HG03060 (cell line): ENCODE results near the gene MAN2C1.
"Not testable (repeated sequence)": the region's sequence is repeated elsewhere in the genome, so short reads cannot be mapped to it uniquely, and the experiment has no call there.

ENCODE experiments used
- ATAC-seq: cut with Tn5 transposase; IDR thresholded peaks from one replicate; pipeline ENCODE4 v1.9.1; 2021; ENCODE audit warnings: low read depth, moderate number of reproducible peaks; ENCODE audit not compliant: unreplicated experiment

MAN2C1 gene

DNA sequence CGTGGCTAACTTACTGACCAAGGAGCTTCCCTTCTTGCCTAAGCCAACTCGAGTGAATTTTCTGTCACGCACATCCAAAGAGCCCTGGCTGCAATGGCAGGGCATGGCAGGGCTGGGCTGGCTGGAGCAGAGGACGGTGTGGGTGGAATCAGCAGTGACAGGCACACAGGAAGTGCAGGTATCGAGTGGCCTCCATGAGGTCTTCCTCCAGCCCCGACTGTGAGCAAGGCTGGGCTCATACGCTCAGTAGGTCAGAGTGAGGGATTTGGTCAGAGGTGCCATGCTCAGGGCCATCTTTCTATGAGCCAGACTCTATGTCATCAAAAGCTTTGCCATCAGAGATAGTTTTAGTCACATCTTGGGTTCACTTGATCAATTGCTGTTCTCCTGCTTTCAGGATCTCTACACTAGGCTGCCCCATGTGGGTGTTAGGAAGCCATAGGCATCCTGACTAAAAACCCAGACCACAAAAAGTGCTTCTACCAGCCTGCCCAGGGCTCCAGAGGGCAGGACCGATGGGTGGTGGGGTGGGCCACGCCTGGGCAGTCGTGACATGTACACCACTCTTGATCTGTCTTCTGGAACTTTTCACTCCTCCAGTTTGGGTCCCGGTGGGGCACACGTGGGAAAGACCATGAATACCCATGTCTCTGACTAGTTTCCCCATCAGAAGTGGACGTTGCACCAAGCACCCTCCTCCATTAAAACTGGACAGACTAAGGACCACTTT, 55.1 kb downstream of the MAN2C1 start:
- ATAC-seq, result no peak

DNA sequence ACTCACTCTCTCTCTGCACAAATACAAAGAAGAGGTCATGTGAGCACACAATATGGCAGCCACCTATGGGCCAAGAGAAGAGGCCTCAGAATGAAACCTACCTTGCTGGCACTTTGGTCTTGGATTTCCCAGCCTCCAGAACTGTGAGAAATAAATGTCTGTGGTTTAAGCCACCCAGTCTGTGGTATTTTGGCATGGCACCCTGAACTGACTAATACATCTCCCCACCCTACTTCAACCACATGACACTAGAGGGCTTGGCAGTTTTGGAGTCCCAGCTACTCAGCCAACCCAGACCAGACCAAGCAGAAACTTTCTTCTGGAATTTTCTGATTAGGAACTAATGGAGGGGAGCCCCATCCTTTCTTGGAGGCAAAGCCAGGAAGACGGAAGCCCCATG, 55.9 kb downstream of the MAN2C1 start:
- ATAC-seq, result not testable (repeated sequence)

DNA sequence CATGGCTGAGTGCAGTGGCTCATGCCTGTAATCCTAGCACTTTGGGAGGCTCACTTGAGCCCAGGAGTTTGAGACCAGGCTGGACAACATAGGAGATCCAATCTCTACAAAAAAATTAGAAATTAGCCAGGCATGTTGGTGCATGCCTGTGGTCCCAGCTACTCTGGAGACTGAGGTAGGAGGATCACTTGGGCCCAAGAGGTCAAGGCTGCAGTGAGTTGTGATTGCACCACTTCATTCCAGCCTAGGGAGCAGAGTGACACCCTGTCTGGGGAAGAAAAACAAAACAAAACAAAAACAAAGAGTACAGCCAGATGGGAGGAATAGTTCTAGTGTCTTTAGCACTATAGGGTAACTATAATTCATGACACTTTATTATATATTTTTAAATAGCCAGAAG, 58.7 kb downstream of the MAN2C1 start:
- ATAC-seq, result no peak

GRCh38 chr15:75307778-75308390, 60.5 kb downstream of the MAN2C1 start:
- ATAC-seq, result no peak

DNA sequence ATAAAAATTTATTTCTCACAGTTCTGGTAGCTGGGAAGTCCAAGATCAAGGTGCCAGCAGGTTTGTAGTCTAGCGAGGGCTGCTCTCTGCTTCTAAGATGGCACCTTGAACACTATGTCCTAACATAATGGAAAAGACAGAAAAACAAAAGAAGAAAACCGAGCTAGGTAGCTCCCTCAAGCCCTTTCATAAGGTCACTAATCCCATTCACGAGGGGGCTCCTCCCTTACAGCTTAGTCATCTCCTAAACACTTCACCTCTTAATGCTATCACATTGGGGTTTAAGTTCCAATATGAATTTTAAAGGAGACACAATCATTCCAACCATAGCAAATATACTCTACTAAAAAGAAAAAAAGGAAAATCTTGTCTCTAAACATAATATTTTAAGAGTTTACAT, 62.2 kb downstream of the MAN2C1 start:
- no peak for ATAC-seq
